AG09309 (cell line): Measurements from ENCODE around the gene SPOCK2.

ENCODE experiments used
- DNase-seq: peaks from one replicate; pipeline ENCODE4 v3.0.0-alpha.2; 2010; ENCODE audit warnings: low read depth
- H3K4me3 ChIP-seq: 2 replicates; pipeline ENCODE4 v1.5.1; 2011; ENCODE audit warnings: mild to moderate bottlenecking, low read depth, low read length, moderate library complexity; ENCODE audit not compliant: control insufficient read depth
- CTCF ChIP-seq: IDR thresholded peaks from 2 replicates; pipeline ENCODE4 v1.5.1; 2011; ENCODE audit warnings: mild to moderate bottlenecking, low read depth, low read length, inconsistent platforms; ENCODE audit not compliant: insufficient read depth, control insufficient read depth; ENCODE audit errors: missing control alignments

SPOCK2 gene

GRCh38 chr10:72011976-72012512, 76.3 kb downstream of the SPOCK2 start:
- no peak for TF ChIP-seq CTCF
- no peak for DNase-seq
- H3K4me3 ChIP-seq: no peak overlapping the region

GRCh38 chr10:72011468-72011867, 76.9 kb downstream of the SPOCK2 start:
- no peak overlapping the region for H3K4me3 ChIP-seq
- TF ChIP-seq CTCF: no peak
- DNase-seq: no peak

GRCh38 chr10:72011016-72011415, 77.3 kb downstream of the SPOCK2 start:
- DNase-seq: no peak
- H3K4me3 ChIP-seq: no peak overlapping the region
- TF ChIP-seq CTCF: no peak

GRCh38 chr10:72010234-72010973, 77.9 kb downstream of the SPOCK2 start:
- no peak overlapping the region for H3K4me3 ChIP-seq
- TF ChIP-seq CTCF: no peak
- no peak for DNase-seq

- DNase-seq: peak; percentile 94
- TF ChIP-seq CTCF: no peak
- H3K4me3 ChIP-seq: no peak overlapping the region
Measured at GRCh38 chr10:72009425-72010081, 78.8 kb downstream of the SPOCK2 start.

- DNase-seq: no peak
- no peak overlapping the region for H3K4me3 ChIP-seq
- TF ChIP-seq CTCF: no peak
Measured at GRCh38 chr10:72009051-72009424, 79.3 kb downstream of the SPOCK2 start.
